ENCODE results near the gene IGF2BP3.
"Not testable (repeated sequence)": the region's sequence is repeated elsewhere in the genome, so short reads cannot be mapped to it uniquely, and the experiment has no call there.

Gene IGF2BP3

DNA sequence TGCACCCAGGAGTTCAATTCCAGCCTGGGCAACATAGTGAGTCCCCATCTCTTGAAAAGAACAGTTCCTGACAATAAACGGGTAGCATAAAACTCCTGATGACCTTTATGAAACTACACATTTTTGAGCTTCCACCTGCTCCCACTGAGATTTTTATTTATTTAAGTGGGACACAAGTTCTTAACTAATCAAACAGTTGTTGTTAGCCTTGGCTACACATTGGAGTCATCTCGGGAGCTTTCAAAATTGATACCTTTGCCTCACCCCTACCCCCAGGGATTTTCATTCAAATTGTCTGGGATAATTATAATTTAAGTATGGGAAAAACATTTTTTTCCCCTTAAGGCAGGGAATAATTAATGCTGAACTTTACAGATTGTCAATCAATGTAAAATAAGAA is 131.9 kb downstream of the IGF2BP3 start:
- no peak for DNase-seq

DNA sequence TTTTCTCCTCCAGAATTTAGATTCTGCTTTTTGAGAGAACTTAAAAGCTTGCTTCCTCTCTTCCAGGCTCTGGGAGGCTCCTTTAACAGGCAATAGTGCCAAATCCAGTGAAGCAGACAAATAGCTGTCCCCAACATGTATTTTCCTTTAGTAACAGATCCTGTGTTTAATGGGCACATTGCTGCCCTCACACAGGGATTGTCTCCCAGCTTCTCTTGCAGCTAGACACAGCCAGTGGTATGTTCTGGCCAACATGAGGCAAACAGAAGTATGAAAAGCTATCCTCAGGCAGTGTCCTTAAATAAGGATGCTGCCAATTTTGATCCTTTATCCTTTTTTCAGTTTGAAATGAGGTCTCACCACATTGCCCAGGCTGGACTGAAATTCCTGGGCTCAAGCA is 132.9 kb downstream of the IGF2BP3 start:
- DNase-seq, result no peak

DNA sequence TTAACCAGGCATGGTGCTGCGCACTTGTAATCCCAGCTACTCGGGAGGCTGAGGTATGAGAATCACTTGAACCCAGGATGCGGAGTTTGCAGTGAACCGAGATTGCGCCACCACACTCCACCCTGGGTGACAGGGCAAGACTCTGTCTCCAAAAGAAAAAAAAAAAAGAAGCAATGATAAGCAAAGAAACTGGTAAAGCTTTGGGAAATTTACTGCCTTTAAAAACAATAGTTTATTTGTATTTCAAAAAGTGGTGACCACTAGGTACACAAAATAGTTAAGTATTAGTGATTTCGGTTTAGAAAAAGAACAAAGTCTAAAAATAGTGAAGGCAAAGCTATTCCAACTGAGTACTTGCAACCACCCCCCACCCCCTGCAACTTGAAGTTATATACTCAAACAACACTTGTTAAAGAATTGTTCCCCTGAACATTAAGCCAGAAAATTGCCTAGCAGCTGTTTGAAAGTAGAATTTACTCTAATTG is 133.4 kb downstream of the IGF2BP3 start:
- no peak for DNase-seq

DNA sequence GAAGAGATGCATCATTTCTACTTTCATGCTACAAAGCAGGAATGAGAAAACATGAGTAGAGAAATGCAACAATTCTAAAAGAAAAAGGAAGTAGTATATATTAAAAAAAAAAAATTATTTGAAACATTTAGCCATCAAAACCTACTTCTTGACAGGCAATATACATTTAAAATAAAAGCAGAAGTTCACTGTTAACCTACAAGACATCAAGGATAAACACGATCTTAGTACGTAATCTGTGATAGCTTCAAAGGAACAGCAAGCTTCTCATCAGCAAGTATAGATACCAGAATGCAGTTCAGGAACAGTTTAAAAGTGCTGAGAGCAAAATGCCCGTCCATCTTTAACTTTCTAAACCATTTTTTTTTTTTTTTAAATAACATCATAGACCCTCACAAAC is 134.2 kb downstream of the IGF2BP3 start:
- peak in 2 of 4 experiments; percentile 20 to 33 for DNase-seq

DNA sequence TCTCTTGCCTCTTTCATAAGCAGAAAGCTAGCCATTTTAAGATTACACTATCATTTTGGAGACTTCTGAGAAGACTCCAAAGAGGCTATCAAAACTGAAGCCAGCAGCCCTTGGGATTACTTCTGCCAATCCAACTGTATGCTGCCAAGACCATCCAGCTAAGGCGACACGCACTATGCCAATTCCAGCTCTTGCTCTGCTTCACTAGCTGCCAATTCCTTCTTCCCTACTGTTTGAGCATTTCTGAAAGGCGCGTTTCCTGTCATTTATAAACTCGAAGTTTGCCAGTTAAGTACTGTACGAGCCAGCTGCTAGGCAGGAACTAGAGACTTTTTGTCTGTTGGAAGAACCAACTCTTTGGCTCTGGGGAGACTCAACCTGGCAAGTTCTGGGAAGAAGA is 134.7 kb downstream of the IGF2BP3 start:
- DNase-seq, result peak in 2 of 4 experiments; percentile 4 to 11

DNA sequence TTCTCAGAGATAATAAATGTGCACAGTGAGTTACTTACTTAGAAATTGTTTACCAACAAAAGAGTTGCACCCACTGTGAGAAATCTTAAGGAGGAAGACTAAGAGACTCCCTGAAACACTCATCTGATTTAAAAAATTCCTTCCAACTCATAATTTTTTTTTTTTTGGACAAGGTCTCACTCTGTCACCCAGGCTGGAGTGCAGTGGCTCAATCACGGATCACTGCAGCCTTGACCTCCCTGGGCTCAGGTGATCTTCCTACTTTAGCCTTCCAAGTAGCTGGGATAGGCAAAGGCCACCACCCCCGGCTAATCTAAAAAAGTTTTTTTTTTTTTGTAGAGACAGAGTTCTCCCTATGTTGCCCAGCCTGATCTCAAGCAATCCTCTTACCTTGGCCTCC is 135.2 kb downstream of the IGF2BP3 start:
- no peak for DNase-seq

DNA sequence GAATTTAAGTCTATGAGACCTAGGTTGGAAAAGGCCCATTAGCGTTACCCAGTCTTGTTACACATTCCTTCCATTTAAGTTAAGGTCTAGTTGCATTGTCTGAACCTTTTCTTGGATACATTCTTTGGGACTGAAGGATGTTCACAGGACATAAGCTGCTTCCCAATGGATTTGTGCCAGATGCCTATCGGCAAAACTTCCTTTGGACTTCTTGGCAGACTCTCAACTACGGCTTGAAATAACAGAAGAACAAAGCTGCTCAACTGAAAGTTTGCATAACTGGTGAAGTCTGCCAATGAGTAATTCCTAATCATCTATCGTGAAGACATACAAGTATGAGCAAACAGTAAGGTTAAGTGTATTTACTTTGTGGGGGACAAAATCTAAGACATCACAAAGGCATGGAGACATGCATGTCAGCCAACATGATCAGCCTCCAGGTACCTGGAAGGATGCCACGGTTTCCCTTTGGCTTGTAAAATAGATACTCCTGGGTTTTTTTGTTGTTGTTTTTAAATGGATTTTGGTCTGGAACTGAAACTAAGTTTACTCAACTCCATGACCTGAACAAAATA is 135.7 kb downstream of the IGF2BP3 start:
- no peak for DNase-seq

DNA sequence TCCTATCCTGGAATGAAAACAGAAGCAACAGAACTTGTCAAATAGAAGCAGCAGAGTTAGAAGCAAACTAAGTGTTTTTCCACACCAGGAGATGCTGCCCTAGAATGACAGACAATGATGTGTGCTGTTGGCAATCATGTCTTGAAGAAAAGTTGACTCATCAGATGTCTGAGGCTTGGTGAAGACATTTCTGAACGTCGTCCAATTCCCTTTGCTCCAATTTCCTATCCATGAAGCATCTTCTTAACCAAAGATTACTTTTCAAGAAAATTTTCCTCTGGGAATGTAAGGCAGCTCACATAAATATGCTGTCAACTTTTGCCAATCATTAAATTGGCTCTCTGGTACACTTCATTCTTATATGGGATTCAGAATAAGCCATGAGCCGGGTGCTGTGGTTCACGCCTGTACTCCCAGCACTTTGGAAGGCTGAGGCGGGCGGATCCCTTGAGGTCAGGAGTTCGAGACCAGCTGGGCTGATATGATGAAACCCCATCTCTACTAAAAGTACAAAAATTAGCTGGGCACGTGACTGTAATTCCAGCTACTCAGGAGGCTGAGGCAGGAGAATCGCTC is 136.5 kb downstream of the IGF2BP3 start:
- no peak for DNase-seq

DNA sequence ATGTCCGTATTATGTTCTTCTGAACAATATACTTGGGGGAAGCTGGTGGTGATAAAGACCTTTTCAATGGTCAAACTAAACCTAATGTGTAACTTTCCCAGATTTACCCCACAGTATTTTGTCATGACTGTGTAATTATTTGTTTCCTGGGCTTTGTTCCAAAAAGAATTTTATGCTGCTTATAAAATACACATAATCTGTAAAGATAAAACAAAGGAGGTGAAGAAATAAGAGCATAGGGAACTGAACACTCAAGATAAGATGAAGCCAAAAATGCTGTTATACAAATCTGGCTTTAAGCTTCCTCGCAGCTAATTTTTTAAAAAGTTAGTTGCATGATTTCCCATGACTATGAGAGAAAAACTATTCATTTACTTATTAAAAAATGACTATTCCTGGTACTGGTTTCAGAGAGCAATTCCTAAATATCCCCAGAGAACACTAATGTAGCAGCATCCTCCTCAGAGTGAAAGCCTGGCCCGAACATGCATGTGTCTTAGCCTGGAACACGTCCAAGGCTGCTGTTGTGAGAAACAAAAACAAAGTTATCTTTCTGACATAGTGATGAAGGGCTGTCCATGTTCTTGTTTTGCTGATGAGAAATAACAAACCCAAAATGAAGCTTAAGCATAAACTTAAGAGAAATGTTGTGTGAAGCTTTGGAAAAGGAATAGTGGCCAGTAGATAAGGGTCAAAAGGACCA is 137.2 kb downstream of the IGF2BP3 start:
- no peak for DNase-seq

DNA sequence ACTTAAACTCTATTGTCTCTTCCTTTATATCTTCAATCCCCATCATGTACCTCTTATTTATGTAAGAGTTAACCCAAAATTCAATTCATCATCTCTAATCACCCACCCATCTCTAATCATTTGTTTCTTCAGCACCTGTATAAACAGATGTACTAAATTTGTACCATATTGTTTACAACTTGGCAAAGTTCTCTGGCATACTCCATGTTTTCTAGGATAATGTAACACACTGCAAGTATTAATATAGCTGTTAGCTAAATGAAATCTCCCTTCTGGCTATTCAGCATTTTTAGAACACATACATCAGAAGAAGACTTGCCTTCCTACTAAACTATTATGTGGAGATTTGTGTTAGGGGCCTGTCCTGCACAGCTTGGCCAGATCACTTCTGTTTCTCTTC is 138.1 kb downstream of the IGF2BP3 start:
- DNase-seq, result no peak

DNA sequence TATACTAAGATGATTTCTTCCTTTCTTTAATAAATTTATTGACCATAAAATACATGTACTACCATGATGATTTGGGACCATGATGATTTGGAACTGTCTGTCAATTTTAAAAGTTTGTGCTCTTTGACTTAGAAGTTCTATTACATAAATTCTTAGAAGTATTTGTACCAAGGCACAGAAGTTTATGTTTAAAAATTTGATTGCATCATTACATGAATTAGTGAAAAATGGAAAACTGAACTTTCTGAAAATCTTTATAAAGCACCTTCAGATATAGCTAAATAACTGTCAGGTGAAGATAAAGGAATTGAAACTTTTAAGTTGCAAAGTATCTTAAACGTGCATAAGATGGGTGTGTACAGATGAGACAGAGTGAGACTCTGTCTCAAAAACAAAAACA is 139.2 kb downstream of the IGF2BP3 start:
- no peak for DNase-seq

DNA sequence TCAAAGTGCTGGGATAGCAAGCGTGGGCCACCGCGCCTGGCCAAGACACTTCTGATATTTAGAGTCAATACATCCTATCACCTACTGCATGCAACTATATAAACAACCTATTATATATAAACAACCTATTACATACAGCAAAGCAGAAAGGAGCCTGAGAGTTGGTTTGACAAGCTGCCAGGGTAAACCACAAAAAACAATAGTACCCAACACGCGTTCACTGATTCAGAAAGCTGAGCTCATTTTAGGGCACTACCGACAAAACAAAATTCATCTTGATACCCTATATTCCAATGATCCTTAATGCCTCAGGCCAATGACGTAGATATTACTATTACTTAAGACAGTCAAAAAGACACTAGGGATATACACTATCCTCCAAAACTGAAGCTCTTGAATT is 154.9 kb downstream of the IGF2BP3 start:
- no peak for DNase-seq

DNA sequence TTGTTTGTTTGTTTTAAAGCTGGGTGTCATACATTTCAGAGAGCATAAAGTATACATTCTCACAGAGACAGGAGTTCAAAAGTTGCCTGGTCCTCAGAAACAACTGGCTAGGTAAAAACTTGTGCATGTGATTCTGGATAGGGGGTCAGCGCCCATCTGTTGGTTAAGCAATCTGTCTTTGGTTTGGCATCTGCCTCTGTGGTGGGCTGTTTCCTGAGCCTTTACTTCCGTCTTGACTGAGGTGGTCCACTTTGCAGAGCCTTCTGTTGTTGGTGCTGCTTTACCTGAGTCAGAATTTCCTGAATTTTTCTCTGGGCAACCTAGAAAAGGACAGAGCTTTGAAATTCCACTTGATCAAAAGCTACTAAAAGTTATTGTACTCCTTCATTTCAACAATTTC is 158.2 kb downstream of the IGF2BP3 start:
- not testable (repeated sequence) for DNase-seq

DNA sequence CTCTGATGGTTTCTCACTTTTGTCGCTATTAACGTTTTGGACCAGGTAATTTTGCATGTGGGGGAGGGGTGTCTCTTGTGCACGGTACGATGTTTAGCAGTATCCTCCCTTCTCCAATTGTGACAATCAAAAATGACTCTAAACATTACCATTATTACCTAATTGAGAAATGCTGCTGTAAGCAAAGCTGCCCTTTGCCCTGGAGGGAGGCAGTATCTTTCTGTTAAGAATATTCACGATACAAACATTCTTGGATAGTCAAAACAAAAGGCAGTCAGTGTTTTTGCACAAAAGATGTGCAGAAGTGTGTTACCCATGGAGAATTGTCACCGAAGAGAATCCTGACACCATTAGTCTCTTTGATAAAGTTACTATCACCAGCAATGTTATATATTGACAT is 161.5 kb downstream of the IGF2BP3 start:
- DNase-seq, result no peak

DNA sequence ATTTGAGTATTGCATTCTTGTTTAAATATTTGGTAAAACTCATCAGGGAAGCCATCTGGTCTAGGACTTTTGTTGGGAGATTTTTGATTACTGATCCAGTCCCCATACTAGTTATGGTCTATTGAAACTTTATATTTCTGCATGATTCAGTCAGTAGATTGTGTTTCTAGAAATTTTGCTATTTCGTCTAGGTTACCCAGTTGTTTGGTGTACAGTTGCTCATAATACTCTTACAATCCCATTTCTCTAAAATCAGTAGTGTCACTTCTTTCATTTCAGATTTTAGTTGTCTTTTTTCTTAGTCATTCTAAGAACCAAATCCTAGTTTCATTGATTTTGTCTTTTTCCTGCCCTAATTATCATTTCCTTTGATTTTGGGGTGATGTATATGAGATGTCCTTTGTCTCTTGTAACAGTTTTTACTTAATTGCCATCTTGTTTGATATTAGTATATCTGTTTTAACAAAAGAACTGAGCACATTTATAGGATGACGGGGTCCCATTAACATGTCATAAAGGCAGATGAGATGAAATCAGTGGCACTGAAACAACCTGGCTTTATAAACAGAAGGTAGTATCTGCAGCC is 163.3 kb downstream of the IGF2BP3 start:
- no peak for DNase-seq

DNA sequence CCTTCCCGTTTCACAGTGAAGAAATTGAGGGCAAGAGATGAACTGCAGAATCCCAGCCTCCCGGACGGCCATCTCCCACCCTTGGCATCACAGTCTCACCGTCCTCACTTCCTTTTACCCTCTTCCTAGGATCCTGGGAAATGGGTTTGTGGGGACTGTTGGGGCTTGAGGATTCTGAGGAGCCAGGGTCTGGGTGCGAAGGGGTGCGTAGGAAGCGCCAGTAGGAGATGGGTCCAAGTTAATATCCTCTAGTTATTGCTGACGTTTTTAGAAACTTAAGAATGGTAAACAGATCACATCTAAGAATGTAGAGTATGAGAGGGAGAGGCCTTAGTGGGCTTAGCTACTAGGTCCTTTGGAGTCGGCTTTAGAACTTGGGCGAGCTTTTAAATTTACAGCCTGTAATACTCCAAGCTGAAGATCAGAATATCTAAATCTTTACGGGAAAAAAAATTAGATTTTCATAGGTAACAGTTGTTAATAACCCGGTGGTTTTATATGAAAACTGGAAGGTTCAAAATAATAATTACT is 170.5 kb downstream of the IGF2BP3 start:
- DNase-seq, result peak in 2 of 4 experiments; percentile 28 to 32

DNA sequence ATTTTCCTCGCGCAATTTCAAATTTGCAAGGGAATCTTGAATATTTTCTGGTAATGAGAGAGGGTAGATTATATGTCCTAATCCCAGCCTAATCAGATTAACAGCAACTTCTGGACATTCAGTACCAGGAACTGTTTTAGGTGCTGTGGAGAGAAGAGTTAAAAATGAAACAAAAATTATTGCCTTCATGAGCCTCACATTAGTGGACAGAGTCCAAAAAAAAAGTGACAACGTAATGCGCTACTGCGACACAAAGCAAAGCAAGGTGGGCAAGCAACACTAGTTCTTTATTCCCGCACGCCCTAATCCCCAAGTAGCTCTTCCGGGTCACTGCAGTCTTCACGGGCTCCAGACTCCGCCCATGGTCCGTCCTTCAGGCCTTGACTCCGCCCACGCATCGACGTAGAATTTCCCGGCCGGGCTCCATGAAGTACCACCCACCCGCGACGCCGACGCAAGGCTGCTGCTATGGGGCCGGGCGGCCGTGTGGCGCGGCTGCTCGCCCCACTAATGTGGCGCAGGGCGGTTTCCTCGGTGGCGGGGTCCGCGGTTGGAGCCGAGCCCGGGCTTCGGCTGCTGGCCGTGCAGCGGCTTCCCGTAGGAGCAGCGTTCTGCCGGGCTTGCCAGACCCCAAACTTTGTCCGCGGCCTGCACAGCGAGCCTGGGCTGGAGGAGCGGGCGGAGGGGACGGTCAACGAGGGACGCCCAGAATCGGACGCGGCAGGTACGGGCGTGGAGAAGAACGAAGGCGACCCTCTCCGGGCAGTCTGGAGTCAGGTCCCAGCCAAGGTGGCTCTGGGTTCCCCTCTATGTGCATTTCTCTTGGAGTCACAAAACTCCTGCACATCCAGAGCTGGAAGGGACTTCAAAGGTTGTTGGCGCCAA is 171.2 kb downstream of the IGF2BP3 start, which contains the start of gene MALSU1:
Gene MALSU1 (plus strand): TSS at position 455 of the 885 bp plus-strand sequence. CDS start 14 bp downstream, at position 469.
- DNase-seq, result peak; percentile 99 to 100 (median 100)

DNA sequence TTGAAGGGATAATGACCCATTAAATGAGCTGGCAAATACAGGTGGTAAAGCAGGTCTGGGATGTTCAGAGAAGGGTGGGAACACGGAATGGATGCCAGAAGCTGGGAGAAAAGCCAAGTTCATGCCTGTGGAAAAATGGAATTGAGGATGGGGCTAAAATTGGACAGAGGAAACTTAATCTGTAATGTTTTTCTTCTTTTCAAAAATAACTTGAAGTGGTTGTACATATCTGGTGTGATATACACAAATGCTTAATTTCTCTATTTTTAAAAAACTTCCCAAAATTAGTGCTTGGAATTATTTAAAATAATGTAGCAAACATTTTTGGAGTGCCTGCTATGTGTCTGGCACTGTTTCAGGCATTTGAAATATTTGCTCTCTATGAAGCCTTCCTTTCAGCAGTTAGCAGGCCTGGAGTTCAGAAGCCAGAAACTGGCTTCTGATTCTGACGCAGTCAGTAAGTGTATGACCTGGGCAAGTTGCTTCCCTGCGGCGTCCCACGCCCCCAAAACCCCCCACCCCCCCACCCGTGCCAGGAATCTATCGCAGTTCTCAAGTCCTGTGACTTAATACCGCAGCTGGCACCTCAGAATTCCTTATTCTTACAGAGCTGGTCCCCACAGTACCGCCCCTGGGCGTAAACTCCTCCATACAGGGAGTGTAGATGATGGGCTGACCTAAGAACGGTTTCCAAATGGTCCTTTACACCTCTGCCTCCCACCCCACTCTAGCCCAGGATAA is 172.0 kb downstream of the IGF2BP3 start:
- no peak for DNase-seq

DNA sequence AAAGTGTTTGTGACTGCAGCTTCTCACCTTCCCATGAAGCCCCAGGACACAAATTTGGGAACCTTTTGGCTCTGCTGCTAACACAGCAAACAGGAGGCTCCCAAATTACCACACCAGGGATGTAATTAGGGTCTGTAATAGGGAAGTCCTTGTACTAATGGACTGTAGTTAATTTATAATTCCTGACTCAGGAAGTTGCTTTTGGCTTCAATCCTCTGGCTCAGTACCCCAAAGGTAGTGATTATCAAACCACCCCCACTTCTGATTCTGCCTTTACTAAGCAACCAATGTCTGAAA is 174.9 kb downstream of the IGF2BP3 start:
- DNase-seq, result no peak

DNA sequence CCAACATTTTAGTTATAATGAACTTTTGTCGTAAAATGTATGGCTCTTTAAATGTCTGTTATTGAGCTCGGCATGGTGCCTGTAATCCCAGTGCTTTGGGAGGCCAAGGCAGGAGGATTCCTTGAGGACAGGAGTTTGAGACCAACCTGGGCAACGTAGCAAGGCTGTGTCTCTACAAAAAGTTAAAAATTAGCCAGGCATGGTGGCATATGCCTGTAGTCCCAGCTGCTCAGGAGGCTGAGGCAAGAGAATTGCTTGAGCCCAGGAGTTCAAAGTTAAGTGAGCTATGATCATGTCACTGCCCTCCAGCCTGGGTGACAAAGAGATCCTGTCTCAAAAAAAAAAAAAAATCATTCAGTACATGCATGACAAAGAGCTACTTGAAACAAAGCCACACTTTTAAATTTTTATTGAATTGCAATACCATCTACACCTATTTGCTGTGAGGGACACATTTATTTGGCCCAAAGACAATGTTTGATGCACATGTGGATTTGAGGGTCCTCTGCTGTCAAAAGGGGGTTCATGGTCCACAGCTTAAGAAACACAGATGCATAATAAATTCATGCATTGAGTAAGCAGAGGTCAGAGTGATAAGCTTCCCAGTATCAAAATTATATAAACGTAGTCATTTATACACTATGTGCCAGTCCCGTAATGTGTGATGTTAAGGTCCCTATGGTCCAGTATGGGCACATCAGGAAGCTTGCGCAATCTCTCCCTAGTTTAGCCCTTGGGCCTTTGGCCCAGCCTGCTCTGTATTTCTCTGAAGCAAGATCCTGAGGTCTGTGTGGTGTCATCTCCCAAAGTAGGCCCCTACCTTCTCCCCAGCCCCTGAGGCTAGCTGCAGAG is 175.5 kb downstream of the IGF2BP3 start:
- peak in 2 of 4 experiments; percentile 30 to 35 for DNase-seq

Data from suppressor macrophage (primary cell).